HG03460 (cell line): Measurements from ENCODE around the gene CCR3.

Experiments used
- ATAC-seq: cut with Tn5 transposase; IDR thresholded peaks from one replicate; pipeline ENCODE4 v1.9.1; 2021; ENCODE audit not compliant: unreplicated experiment

CCR3 gene

GRCh38 chr3:46270474-46270873, 28.2 kb downstream of the CCR3 start:
- no peak for ATAC-seq

- no peak for ATAC-seq
Measured at GRCh38 chr3:46271209-46271745, 29.0 kb downstream of the CCR3 start.

GRCh38 chr3:46272028-46272451, 29.8 kb downstream of the CCR3 start:
- no peak for ATAC-seq

GRCh38 chr3:46276497-46277099, 34.3 kb downstream of the CCR3 start:
- ATAC-seq: no peak

GRCh38 chr3:46277476-46277875, 35.2 kb downstream of the CCR3 start:
- ATAC-seq: no peak

DNA sequence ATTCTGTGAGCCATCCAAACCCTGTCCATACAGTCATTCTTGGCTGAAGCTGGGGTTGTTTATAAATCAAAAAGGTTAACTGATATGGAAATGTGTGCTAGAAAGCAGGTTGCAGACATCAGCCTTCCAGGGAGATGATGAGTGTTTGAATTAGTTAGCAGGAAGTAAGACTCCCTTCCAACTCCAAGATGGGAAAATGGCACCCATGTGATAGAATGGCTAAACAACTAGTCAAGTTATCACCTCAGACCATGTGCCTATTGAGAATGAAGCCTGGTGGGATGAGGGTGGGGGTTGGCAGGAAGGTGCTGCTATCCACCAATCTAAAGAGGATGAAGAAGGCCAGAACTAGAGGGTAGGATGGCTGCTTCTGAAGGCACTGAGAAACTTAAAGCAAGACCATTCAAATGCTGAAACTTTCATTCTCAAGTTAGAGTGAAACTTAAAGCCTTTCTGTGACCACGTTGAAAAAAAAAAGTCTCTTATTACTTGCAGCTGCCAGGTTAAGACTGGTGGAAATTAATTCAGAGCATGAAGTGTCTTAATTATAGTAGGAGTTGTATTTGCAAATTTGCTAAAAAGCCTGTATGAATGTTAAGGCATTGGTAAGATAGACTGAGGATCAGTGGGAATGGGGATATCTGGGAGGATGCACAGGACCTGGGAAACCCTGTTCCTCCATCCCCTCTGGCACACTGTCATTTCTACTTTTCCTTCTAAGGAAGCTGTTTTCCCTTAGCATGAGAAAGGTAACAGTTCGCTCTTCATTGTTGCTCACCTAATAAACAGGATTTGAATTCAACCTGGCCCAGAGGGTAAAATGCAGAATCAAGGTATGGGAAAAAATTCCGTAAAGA, 36.8 kb downstream of the CCR3 start:
- ATAC-seq: no peak

DNA sequence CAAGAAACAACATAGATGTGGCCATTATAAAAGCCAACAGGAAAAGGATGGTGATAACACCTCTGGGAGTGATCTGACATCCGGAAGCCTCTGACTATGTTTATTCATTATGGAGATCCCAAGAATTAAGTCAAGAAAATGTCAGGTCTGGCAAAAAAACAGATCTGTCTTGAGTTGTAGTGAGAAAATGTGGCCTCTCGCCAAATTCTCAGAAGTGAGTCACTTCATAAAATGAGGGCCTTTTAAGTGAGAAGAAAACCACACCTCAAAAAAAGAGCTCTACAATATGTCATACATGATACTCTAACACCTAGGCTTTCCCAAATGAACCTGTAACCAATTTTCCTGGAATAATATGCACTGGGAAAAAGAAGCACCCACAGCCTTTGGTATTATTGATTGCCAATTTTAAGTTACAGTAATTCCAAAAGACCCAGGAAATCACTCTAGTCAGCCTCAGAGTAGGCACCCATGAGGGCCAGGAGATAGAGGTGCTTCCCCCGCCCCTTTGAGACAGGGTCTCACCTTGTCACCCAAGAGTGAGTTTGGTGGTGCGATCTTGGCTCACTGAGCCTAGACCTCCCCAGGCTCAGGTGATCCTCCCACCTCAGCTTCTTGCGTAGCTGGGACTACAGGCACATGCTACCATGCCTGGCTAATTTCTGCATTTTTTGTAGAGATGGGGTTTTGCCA, 38.0 kb downstream of the CCR3 start:
- no peak for ATAC-seq

- no peak for ATAC-seq
Measured at GRCh38 chr3:46281551-46281950, 39.3 kb downstream of the CCR3 start.

GRCh38 chr3:46282041-46282440, 39.8 kb downstream of the CCR3 start:
- ATAC-seq: no peak

DNA sequence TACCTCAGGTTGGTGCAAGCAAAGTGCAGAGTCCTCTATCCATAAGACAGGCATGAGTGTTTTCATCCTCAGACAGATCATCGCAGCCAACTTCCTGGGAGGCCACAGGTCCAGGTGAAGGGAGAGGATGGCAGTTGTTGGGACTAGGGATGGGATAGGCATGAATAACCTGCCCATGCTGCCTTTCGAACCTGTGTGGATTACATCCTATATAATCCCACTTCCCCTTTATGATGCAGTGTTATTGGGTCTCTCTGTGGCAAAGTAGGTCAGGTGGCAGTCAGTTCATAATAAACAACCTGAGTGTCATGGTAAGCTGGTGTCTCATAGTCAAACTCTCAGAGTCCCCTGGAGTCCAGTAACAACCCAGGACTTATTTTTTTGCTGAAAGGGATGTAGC, 40.4 kb downstream of the CCR3 start:
- no peak for ATAC-seq

DNA sequence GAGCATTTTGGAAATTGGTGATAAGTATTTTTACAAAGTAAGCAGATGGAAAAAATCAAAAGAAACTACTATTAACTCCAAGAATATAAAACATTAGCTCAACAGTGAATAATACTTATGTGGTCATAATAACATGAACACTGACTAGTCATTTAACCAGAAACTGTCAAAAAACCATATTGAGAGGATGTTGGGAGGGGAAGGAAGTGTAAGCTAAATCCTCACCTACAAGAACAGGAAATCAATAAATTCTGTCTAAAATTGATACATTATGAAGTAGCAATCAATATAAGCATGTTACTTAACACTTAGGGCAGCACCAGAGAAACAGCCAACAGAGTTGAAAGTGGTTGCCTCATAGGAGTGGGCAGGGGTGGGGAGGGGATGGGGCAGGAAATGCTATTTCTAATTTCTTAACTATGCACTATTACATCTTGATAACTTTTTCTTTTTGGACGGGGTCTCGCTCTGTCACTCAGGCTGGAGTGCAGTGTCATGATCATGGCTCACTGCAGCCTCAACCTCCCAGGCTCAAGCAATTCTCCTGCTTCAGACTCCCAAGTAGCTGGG, 41.7 kb downstream of the CCR3 start:
- no peak for ATAC-seq

- ATAC-seq: no peak
Measured at GRCh38 chr3:46284981-46285683, 42.9 kb downstream of the CCR3 start.

- no peak for ATAC-seq
Measured at GRCh38 chr3:46285931-46286619, 43.8 kb downstream of the CCR3 start.

DNA sequence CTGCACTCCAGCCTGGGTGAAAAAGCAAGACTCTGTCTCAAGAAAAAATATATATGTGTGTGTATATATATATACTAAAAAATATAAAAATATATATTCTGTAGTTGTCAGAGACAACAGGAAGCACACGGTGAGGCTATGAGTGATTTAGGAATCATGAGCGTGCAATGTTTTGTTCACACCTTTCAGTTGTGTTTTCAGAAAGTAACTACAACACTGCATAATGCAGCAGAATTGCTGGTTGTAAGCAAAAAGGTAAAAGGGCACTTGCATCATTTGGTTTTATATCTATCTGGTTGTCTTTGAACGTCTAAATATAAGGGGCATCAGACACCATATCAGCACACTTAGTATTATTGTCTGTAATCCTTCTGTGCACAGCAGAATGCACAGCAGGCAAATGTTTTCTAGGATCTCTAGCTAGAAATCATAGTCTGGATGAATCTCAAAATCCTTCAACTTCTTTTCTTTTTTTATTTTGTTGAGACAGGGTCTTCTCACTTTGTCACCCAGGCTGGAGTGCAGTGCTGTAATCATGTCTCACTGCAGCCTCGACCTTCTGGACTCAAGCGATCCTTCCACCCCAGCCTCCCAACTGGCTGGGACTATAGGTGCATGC, 44.8 kb downstream of the CCR3 start:
- ATAC-seq: no peak

GRCh38 chr3:46289551-46289950, 47.3 kb downstream of the CCR3 start:
- no peak for ATAC-seq

GRCh38 chr3:46289966-46290365, 47.7 kb downstream of the CCR3 start:
- no peak for ATAC-seq

DNA sequence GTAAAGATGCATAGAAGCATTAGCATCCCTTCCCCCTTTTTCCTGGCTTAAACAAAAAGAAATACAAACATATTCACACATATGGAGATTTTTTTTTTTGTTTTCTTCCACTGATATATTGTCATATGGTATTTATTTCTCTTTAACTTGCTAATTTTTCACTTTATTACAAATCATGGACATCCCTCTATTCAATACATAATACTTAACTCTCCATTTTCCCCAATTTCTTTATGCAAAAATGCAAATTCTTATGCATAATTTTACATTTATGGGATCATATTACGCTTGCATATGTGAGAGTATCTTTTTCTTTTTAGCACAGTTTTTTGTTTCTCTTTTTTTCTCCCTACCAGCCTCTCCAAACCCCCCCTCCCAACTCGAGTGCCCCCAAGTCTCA, 48.8 kb downstream of the CCR3 start:
- ATAC-seq: no peak

DNA sequence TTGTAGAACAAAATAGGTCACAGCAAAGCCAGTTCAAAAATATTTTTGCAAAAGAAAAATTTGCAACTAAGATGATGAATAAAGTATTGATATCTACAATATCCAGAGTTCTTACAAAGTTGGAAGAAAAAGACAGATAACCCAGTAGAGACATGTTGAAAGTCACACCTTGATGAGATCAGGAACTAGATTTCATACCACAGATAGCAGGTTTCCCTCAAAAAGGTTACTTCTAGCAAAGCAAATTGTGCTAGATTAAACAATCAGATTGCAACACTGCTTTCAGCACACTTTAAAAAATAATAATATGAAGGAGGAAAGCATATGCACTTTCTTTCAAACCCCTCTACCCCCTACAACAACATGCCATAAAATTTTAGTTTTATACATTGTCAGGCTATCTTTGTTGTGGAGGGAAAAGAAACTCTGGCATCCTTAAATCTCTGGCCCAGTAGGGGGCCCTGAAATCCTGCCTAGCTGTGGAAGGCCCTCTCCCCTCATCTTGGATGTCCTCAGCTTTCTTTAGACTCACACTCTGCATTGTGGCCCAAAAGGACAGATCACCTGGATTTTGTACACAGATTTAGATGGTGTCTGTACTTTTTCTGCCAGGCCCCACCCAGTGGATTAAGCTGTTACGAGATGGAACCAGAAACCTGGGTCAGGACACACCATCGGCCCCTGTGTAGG, 50.9 kb downstream of the CCR3 start:
- no peak for ATAC-seq
